WTC11 (cell line): Measurements from ENCODE around the gene PMP22. TPM values are rescaled to one million over a fixed set of nuclear protein-coding genes. Genes with fewer than 3 reads are reported as not detected.

ENCODE experiments used
- ATAC-seq: fragments of 200-7000 bp; cut with Tn5 transposase; 2 replicates; pipeline ENCODE4 v1.10.0; 2021; ENCODE audit warnings: mild to moderate bottlenecking, moderate library complexity
- CTCF ChIA-PET: fragments of 300-600 bp; sonication (Branson Sonifier 250); formaldehyde crosslinking; loops from one replicate; lab custom pipeline; 2021; ENCODE audit warnings: antibody characterized with exemption; lab: Charles Lee
- POLR2A ChIA-PET: fragments of 350-600 bp; sonication (Branson Sonifier 250); formaldehyde crosslinking; loops from one replicate; lab custom pipeline; 2021; ENCODE audit warnings: antibody characterized with exemption; lab: Charles Lee
- DNase-seq: peaks from one replicate; pipeline ENCODE4 v3.0.0; 2021; ENCODE audit warnings: low spot score
- H3K27ac Mint-ChIP-seq: 2 replicates; pipeline ENCODE4 v1.8.0; 2021; ENCODE audit warnings: mixed read lengths
- H3K27me3 Mint-ChIP-seq: 2 replicates; pipeline ENCODE4 v1.8.0; 2021; ENCODE audit warnings: low read depth, mild to moderate bottlenecking, moderate library complexity, mixed read lengths
- H3K36me3 Mint-ChIP-seq: 2 replicates; pipeline ENCODE4 v1.8.0; 2021; ENCODE audit warnings: mixed read lengths
- H3K4me1 Mint-ChIP-seq: 2 replicates; pipeline ENCODE4 v1.8.0; 2022; ENCODE audit warnings: mixed read lengths
- H3K4me3 Mint-ChIP-seq: 2 replicates; pipeline ENCODE4 v1.8.0; 2021; ENCODE audit warnings: mild to moderate bottlenecking, moderate library complexity, mixed read lengths
- H3K9me3 Mint-ChIP-seq: 2 replicates; pipeline ENCODE4 v1.8.0; 2021; ENCODE audit warnings: mixed read lengths
- ATF3 ChIP-seq: sonication (generic); formaldehyde crosslinking; conservative IDR thresholded peaks from 2 replicates; pipeline ENCODE4 v1.8.1; 2022; ENCODE audit warnings: mild to moderate bottlenecking, missing genetic modification reagents
- ETV6 ChIP-seq: sonication (generic); formaldehyde crosslinking; IDR thresholded peaks from 2 replicates; pipeline ENCODE4 v1.8.1; 2022; ENCODE audit warnings: mild to moderate bottlenecking, missing genetic modification reagents
- MAX ChIP-seq: sonication (generic); formaldehyde crosslinking; IDR thresholded peaks from 2 replicates; pipeline ENCODE4 v1.8.0; 2022; ENCODE audit warnings: mild to moderate bottlenecking, missing genetic modification reagents
- NR2C2 ChIP-seq: sonication (generic); formaldehyde crosslinking; IDR thresholded peaks from 2 replicates; pipeline ENCODE4 v1.8.0; 2022; ENCODE audit warnings: mild to moderate bottlenecking, missing genetic modification reagents
- STAT6 ChIP-seq: sonication (generic); formaldehyde crosslinking; conservative IDR thresholded peaks from 2 replicates; pipeline ENCODE4 v1.8.1; 2023; ENCODE audit warnings: mild to moderate bottlenecking, low read depth, missing genetic modification reagents, moderate library complexity
- USF2 ChIP-seq: sonication (generic); formaldehyde crosslinking; IDR thresholded peaks from 2 replicates; pipeline ENCODE4 v1.8.1; 2023; ENCODE audit warnings: mild to moderate bottlenecking, missing genetic modification reagents, moderate library complexity
- ZNF396 ChIP-seq: fragments of 250-450 bp; sonication (Bioruptor Pico); IDR thresholded peaks from 2 replicates; pipeline ENCODE4 v1.8.0; 2021; ENCODE audit warnings: mild to moderate bottlenecking, moderate library complexity, borderline replicate concordance
- ZNF671 ChIP-seq: fragments of 250-450 bp; sonication (Bioruptor Pico); IDR thresholded peaks from 2 replicates; pipeline ENCODE4 v1.8.0; 2021; ENCODE audit warnings: mild to moderate bottlenecking
- total RNA-seq: library from RNA; stranded (reverse); gene quantifications from 3 replicates; pipeline ENCODE4 v1.2.3, GENCODE V29; 2021
- TF ChIP-seq, protein P1 (sequence below): sonication (generic); formaldehyde crosslinking; IDR thresholded peaks from 2 replicates; pipeline ENCODE4 v1.8.0; 2023; ENCODE audit warnings: missing genetic modification reagents
- TF ChIP-seq, protein P2 (sequence below): sonication (generic); formaldehyde crosslinking; IDR thresholded peaks from 2 replicates; pipeline ENCODE4 v1.8.0; 2022; ENCODE audit warnings: mild to moderate bottlenecking, missing genetic modification reagents
- TF ChIP-seq, protein P3 (sequence below): fragments of 250-450 bp; sonication (Bioruptor Pico); IDR thresholded peaks from 2 replicates; pipeline ENCODE4 v1.9.0; 2021; ENCODE audit warnings: mild to moderate bottlenecking, borderline replicate concordance
- TF ChIP-seq, protein P4 (sequence below): fragments of 250-450 bp; sonication (Bioruptor Pico); IDR thresholded peaks from 2 replicates; pipeline ENCODE4 v1.9.0; 2021; ENCODE audit warnings: mild to moderate bottlenecking
- TF ChIP-seq, protein P5 (sequence below): sonication (generic); formaldehyde crosslinking; IDR thresholded peaks from 2 replicates; pipeline ENCODE4 v1.8.1; 2023; ENCODE audit warnings: mild to moderate bottlenecking, missing genetic modification reagents, moderate library complexity

PMP22 gene
- total RNA-seq, 1 experiment from 2014 or later = 3.0 TPM

- TF ChIP-seq NR2C2 (CRISPR knock-in tag) (no peak), ETV6 (CRISPR knock-in tag) (no peak)
- TF ChIP-seq, protein P1, sequence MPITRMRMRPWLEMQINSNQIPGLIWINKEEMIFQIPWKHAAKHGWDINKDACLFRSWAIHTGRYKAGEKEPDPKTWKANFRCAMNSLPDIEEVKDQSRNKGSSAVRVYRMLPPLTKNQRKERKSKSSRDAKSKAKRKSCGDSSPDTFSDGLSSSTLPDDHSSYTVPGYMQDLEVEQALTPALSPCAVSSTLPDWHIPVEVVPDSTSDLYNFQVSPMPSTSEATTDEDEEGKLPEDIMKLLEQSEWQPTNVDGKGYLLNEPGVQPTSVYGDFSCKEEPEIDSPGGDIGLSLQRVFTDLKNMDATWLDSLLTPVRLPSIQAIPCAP = no peak
- TF ChIP-seq, protein P2, sequence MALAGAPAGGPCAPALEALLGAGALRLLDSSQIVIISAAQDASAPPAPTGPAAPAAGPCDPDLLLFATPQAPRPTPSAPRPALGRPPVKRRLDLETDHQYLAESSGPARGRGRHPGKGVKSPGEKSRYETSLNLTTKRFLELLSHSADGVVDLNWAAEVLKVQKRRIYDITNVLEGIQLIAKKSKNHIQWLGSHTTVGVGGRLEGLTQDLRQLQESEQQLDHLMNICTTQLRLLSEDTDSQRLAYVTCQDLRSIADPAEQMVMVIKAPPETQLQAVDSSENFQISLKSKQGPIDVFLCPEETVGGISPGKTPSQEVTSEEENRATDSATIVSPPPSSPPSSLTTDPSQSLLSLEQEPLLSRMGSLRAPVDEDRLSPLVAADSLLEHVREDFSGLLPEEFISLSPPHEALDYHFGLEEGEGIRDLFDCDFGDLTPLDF (CRISPR knock-in tag) = no peak
These were observed 28.4 kb upstream of the PMP22 start (continued) for GRCh38 chr17:15293558-15293957.

DNA sequence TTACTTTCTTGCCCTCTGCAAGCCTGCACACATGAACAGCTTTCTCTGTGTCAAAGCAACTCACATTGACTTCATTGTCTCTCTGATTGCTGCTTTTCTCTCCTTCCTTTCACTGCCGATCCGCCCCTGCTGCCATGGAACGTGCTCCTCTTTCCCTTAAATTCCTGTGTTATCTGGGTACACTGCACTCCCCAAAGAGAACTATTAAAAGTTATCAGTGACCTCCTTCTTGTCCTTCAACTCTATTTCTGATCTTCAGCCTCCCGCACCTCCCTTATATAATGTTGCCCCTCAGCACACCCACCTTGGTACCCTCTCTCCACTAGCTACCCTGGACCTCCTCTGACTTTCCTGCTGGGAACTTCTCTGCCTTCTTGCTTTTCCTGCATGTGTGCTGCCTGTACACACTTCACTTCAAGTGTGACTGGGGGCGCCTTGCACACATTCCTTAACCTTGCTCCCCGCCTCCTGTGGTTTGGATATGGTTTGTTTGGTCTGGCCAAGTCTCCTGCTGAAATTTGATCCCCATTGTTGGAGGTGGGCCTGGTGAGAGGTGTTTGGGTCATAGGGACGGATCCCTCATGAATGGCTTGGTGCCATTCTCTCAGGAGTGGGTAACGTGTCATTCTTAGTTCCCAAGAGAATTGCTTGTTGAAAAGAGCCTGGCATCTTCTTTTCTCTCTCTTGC, 26.7 kb upstream of the PMP22 start:
- ChIA-PET POLR2A (no interaction called here), CTCF (no interaction called here)
- Mint-ChIP-seq H3K4me1 (peaks cover 10% of the 10 kb centered on the region), H3K27me3 (no peaks in the 10 kb centered on the region), H3K4me3 (no peak overlapping the region), H3K27ac (no peak overlapping the region), H3K9me3 (peaks cover 21% of the 10 kb centered on the region), H3K36me3 (no peaks in the 10 kb centered on the region)
- TF ChIP-seq ZNF396 (CRISPR knock-in tag) (no peak), MAX (no peak), ATF3 (CRISPR knock-in tag) (no peak), USF2 (CRISPR knock-in tag) (no peak), STAT6 (CRISPR knock-in tag) (no peak), ZNF671 (no peak)
- TF ChIP-seq, protein P3, sequence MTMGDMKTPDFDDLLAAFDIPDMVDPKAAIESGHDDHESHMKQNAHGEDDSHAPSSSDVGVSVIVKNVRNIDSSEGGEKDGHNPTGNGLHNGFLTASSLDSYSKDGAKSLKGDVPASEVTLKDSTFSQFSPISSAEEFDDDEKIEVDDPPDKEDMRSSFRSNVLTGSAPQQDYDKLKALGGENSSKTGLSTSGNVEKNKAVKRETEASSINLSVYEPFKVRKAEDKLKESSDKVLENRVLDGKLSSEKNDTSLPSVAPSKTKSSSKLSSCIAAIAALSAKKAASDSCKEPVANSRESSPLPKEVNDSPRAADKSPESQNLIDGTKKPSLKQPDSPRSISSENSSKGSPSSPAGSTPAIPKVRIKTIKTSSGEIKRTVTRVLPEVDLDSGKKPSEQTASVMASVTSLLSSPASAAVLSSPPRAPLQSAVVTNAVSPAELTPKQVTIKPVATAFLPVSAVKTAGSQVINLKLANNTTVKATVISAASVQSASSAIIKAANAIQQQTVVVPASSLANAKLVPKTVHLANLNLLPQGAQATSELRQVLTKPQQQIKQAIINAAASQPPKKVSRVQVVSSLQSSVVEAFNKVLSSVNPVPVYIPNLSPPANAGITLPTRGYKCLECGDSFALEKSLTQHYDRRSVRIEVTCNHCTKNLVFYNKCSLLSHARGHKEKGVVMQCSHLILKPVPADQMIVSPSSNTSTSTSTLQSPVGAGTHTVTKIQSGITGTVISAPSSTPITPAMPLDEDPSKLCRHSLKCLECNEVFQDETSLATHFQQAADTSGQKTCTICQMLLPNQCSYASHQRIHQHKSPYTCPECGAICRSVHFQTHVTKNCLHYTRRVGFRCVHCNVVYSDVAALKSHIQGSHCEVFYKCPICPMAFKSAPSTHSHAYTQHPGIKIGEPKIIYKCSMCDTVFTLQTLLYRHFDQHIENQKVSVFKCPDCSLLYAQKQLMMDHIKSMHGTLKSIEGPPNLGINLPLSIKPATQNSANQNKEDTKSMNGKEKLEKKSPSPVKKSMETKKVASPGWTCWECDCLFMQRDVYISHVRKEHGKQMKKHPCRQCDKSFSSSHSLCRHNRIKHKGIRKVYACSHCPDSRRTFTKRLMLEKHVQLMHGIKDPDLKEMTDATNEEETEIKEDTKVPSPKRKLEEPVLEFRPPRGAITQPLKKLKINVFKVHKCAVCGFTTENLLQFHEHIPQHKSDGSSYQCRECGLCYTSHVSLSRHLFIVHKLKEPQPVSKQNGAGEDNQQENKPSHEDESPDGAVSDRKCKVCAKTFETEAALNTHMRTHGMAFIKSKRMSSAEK (CRISPR knock-in tag) = no peak
- TF ChIP-seq, protein P4, sequence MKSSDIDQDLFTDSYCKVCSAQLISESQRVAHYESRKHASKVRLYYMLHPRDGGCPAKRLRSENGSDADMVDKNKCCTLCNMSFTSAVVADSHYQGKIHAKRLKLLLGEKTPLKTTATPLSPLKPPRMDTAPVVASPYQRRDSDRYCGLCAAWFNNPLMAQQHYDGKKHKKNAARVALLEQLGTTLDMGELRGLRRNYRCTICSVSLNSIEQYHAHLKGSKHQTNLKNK (CRISPR knock-in tag) = no peak
- TF ChIP-seq, protein P5, sequence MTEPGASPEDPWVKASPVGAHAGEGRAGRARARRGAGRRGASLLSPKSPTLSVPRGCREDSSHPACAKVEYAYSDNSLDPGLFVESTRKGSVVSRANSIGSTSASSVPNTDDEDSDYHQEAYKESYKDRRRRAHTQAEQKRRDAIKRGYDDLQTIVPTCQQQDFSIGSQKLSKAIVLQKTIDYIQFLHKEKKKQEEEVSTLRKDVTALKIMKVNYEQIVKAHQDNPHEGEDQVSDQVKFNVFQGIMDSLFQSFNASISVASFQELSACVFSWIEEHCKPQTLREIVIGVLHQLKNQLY = no peak
- ATAC-seq = no peak
- DNase-seq = no peak
